Mesothelial cell of epicardium (in vitro differentiated cells): ENCODE measurements around the gene TMEM229B. TPM values are rescaled to one million over a fixed set of nuclear protein-coding genes. Genes with fewer than 3 reads are reported as not detected.

Source experiments
- DNase-seq, 2 experiments: peaks; one replicate each; pipeline ENCODE4 v3.0.0; 2021; ENCODE audit warnings: low spot score in 2 of 2; ENCODE audit not compliant: unreplicated experiment in 2 of 2
- H3K27ac Mint-ChIP-seq: 2 replicates; pipeline ENCODE4 v1.8.0; 2021; ENCODE audit warnings: mixed read lengths
- H3K27me3 Mint-ChIP-seq: 2 replicates; pipeline ENCODE4 v1.8.0; 2021; ENCODE audit warnings: low read depth, mixed read lengths
- H3K36me3 Mint-ChIP-seq: 2 replicates; pipeline ENCODE4 v1.8.0; 2021; ENCODE audit warnings: mixed read lengths
- H3K4me1 Mint-ChIP-seq: 2 replicates; pipeline ENCODE4 v1.8.0; 2021; ENCODE audit warnings: mixed read lengths
- H3K4me3 Mint-ChIP-seq: 2 replicates; pipeline ENCODE4 v1.8.0; 2021; ENCODE audit warnings: mild to moderate bottlenecking, moderate library complexity, mixed read lengths
- H3K9me3 Mint-ChIP-seq: 2 replicates; pipeline ENCODE4 v1.8.0; 2021; ENCODE audit warnings: mixed read lengths
- total RNA-seq: library from RNA; stranded (reverse); gene quantifications from 3 replicates; pipeline ENCODE4 v1.2.1, GENCODE V29; 2021
- TF ChIP-seq, protein P1 (sequence below): fragments of 200-600 bp; sonication (generic); IDR thresholded peaks from one replicate; pipeline ENCODE4 v1.5.0; 2021; ENCODE audit warnings: antibody characterized with exemption; ENCODE audit not compliant: unreplicated experiment

The TMEM229B gene
- total RNA-seq, 1 donor from 2014 or later: 0.83 TPM

DNA sequence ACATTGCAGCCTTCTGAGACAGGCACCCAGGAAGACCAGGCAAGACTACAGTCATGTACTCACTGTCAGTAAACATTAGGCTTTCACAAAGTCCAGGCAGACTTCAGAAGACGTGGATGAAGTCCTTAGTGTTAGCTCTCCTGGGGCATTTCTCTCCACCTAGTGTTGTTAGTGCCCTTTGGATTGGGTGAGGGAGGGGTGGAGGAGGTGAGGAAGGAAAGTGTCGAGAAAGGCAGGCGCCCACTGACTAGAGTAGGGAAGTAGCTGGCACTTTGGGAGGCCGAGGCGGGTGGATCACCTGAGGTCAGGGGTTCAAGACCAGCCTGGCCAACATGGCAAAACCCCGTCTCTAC is 20.2 kb downstream of the TMEM229B start:
- no peaks in the 10 kb centered on the region for H3K4me1 Mint-ChIP-seq
- TF ChIP-seq, protein P1, sequence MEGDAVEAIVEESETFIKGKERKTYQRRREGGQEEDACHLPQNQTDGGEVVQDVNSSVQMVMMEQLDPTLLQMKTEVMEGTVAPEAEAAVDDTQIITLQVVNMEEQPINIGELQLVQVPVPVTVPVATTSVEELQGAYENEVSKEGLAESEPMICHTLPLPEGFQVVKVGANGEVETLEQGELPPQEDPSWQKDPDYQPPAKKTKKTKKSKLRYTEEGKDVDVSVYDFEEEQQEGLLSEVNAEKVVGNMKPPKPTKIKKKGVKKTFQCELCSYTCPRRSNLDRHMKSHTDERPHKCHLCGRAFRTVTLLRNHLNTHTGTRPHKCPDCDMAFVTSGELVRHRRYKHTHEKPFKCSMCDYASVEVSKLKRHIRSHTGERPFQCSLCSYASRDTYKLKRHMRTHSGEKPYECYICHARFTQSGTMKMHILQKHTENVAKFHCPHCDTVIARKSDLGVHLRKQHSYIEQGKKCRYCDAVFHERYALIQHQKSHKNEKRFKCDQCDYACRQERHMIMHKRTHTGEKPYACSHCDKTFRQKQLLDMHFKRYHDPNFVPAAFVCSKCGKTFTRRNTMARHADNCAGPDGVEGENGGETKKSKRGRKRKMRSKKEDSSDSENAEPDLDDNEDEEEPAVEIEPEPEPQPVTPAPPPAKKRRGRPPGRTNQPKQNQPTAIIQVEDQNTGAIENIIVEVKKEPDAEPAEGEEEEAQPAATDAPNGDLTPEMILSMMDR: no peak
- peaks cover 3% of the 10 kb centered on the region for H3K27me3 Mint-ChIP-seq
- no peaks in the 10 kb centered on the region for H3K36me3 Mint-ChIP-seq
- no peak overlapping the region for H3K4me3 Mint-ChIP-seq
- no peaks in the 10 kb centered on the region for H3K9me3 Mint-ChIP-seq
- no peak for DNase-seq
- no peak overlapping the region for H3K27ac Mint-ChIP-seq

DNA sequence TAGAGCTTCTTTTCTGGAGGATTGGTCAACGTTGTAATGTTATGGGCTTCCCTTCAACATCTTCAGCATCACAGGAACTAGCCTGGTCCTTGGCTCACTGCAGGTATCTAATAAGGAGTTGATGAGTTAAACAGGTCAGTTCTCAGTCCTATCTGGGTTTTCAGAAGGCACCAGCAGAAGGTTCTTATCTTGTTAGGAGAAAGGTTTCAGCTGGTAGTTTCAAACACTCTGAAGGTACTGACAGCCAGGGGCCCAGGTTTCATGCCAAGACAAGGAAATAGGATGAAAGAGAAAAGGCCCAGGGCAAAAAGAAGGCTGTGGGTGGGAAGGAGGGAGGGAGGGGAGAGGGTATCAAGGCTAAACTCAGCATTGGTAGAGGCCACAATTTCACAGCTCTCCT is 21.4 kb downstream of the TMEM229B start:
- Mint-ChIP-seq H3K27ac (no peak overlapping the region), H3K4me3 (no peak overlapping the region), H3K36me3 (no peaks in the 10 kb centered on the region), H3K4me1 (no peaks in the 10 kb centered on the region), H3K9me3 (no peaks in the 10 kb centered on the region), H3K27me3 (peaks cover 3% of the 10 kb centered on the region)
- DNase-seq: no peak
- TF ChIP-seq, protein P1: no peak

DNA sequence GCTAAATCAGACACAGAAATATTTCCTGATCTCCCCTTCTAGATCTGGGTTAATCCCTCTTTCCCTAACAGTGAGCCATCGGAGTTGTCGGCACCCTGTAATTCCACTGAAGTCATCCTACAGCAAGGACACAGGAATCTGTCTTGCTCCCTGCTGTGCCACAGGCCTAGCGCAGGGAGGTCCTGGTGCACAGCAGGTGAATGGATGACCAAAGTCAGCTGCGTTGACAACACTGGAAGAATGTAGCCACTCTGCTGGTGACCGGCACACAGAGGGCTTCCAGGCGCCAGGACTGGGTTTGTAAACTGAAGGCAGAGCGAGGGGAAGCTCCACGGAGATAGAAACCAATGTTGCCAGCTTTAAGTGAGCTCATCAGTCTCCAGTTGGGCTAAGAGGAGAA is 23.6 kb downstream of the TMEM229B start:
- no peaks in the 10 kb centered on the region for H3K4me1 Mint-ChIP-seq
- no peak overlapping the region for H3K27ac Mint-ChIP-seq
- no peaks in the 10 kb centered on the region for H3K9me3 Mint-ChIP-seq
- TF ChIP-seq, protein P1: no peak
- no peak for DNase-seq
- no peak overlapping the region for H3K4me3 Mint-ChIP-seq
- peaks cover 3% of the 10 kb centered on the region for H3K27me3 Mint-ChIP-seq
- H3K36me3 Mint-ChIP-seq: no peaks in the 10 kb centered on the region

DNA sequence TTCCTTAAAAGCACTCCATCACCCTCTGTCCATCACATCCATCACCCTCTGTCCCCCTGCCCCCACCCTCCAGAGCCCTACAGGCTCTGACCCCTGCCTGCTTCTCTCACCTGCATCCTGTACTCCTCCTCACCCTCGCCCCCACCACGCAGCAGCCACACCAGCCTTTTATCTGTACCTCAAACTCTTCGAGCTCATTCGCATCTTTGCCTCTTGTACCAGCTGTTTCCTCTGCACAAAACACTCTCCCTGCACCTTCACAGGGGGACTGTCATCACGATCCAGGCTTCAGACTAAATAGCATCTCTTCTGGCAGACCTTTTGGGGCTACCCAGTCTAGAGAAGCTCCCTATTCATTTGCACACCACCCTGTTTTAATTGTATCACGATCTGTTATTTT is 24.1 kb downstream of the TMEM229B start:
- Mint-ChIP-seq H3K27me3 (peaks cover 3% of the 10 kb centered on the region), H3K4me3 (no peak overlapping the region), H3K36me3 (no peaks in the 10 kb centered on the region), H3K9me3 (no peaks in the 10 kb centered on the region), H3K27ac (no peak overlapping the region), H3K4me1 (no peaks in the 10 kb centered on the region)
- DNase-seq: no peak
- TF ChIP-seq, protein P1: no peak

DNA sequence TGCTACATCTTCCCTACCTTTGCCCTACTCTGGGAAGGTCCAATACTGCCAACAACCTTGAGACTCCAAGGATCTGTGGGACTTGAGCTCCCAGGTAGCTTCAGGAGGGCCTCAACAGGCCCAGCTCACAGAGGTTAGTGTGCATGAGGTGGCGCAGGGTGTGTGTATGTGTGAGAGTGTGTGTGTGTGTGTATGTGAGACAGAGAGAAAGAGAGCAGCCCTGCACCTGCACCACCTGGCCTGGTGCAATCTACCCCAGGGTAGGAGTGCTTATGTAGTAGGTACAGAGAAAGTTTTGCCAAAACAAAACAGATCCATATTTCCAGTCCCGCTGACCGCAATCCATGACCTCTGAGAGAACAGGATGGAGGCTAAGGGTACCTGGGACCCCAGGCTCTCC is 24.6 kb downstream of the TMEM229B start:
- Mint-ChIP-seq H3K4me1 (no peaks in the 10 kb centered on the region), H3K9me3 (no peaks in the 10 kb centered on the region), H3K36me3 (no peaks in the 10 kb centered on the region), H3K27ac (no peak overlapping the region), H3K4me3 (no peak overlapping the region), H3K27me3 (peaks cover 3% of the 10 kb centered on the region)
- TF ChIP-seq, protein P1: no peak
- no peak for DNase-seq

DNA sequence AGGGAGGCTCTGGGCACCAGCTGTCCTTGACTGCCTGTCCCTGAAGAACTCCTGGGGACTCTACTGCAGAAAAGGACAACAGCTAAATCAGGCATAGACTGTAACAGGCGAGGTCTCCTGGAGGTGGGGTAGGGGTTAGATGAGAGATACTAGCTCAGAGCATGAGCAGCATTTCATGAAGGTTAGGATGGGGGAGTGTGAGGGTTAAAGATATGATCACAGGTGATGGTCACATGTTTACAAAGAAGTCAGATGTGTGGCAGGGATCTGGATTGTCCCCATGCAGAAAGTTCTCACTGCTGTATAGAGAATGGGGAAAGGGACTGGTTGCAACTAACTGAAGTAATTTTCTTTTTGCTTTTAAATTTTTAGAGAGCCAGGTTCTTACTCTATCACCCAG is 26.5 kb downstream of the TMEM229B start:
- Mint-ChIP-seq H3K36me3 (no peaks in the 10 kb centered on the region), H3K4me1 (peaks cover 4% of the 10 kb centered on the region), H3K27ac (no peak overlapping the region), H3K9me3 (no peaks in the 10 kb centered on the region), H3K27me3 (peaks cover 5% of the 10 kb centered on the region), H3K4me3 (no peak overlapping the region)
- TF ChIP-seq, protein P1: no peak
- DNase-seq: no peak
